Measurements from ENCODE around the gene HNRNPLL. TPM values are rescaled to one million over a fixed set of nuclear protein-coding genes. Genes with fewer than 3 reads are reported as not detected.

HNRNPLL gene
- total and polyA plus RNA-seq, 2 of the 8 experiments (the other 6 are each of a cell fraction or from before 2014, with no cell fraction given): 18.6 to 69.3 TPM

- TF ChIP-seq, protein P1, sequence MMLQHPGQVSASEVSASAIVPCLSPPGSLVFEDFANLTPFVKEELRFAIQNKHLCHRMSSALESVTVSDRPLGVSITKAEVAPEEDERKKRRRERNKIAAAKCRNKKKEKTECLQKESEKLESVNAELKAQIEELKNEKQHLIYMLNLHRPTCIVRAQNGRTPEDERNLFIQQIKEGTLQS (IDR thresholded peaks at IDR 0.05; ENCODE audit: insufficient read depth, low read depth, low read length): no peak
- TF ChIP-seq CBX8 (IDR thresholded peaks at IDR 0.05; ENCODE audit: borderline replicate concordance, low read depth, low read length): no peak
- TF ChIP-seq CREB1 (IDR thresholded peaks at IDR 0.05): no peak
These were observed 67.4 kb downstream of the HNRNPLL start (continued) for GRCh38 chr2:38535404-38535743.

All from H1 (cell line).